IMR-90 (cell line): Measurements from ENCODE around the gene ARNT2.

Source experiments
- BHLHE40 ChIP-seq: fragments of 150-350 bp; IDR thresholded peaks from 2 replicates; pipeline ENCODE4 v1.6.1; 2016; ENCODE audit warnings: mild to moderate bottlenecking, low read depth, low read length
- CEBPB ChIP-seq: IDR thresholded peaks from 2 replicates; pipeline ENCODE4 v1.6.1; 2012; ENCODE audit warnings: low read depth, low read length, improper control_type of control experiment
- CHD1 ChIP-seq: IDR thresholded peaks from 2 replicates; pipeline ENCODE4 v1.6.1; 2012; ENCODE audit warnings: low read depth, low read length, improper control_type of control experiment
- CTCF ChIP-seq: conservative IDR thresholded peaks from 2 replicates; pipeline ENCODE4 v1.5.1; 2012; ENCODE audit warnings: mild to moderate bottlenecking, low read depth, low read length, improper control_type of control experiment
- ELK1 ChIP-seq: fragments of 150-350 bp; IDR thresholded peaks from 2 replicates; pipeline ENCODE4 v1.6.1; 2016; ENCODE audit warnings: low read depth, mild to moderate bottlenecking, low read length, moderate library complexity, borderline replicate concordance
- MAZ ChIP-seq: IDR thresholded peaks from 2 replicates; pipeline ENCODE4 v1.6.1; 2012; ENCODE audit warnings: low read depth, mild to moderate bottlenecking, low read length, improper control_type of control experiment, moderate library complexity, borderline replicate concordance
- MXI1 ChIP-seq: IDR thresholded peaks from 2 replicates; pipeline ENCODE4 v1.6.1; 2012; ENCODE audit warnings: low read depth, mild to moderate bottlenecking, low read length, moderate library complexity, borderline replicate concordance
- NFE2L2 ChIP-seq: fragments of 150-350 bp; IDR thresholded peaks from 2 replicates; pipeline ENCODE4 v1.6.1; 2016; ENCODE audit warnings: low read depth, mild to moderate bottlenecking, low read length
- POLR2A ChIP-seq: IDR thresholded peaks from 2 replicates; pipeline ENCODE4 v1.6.1; 2012; ENCODE audit warnings: mild to moderate bottlenecking, low read depth, low read length
- RAD21 ChIP-seq: IDR thresholded peaks from 2 replicates; pipeline ENCODE4 v1.6.1; 2012; ENCODE audit warnings: low read length, improper control_type of control experiment
- RCOR1 ChIP-seq: IDR thresholded peaks from 2 replicates; pipeline ENCODE4 v1.6.1; 2012; ENCODE audit warnings: mild to moderate bottlenecking, low read length, improper control_type of control experiment; ENCODE audit not compliant: insufficient replicate concordance
- RFX5 ChIP-seq: IDR thresholded peaks from 2 replicates; pipeline ENCODE4 v1.8.0; 2012; ENCODE audit warnings: low read depth, mild to moderate bottlenecking, low read length, moderate library complexity
- SMC3 ChIP-seq: fragments of 150-350 bp; IDR thresholded peaks from 2 replicates; pipeline ENCODE4 v1.6.1; 2016; ENCODE audit warnings: low read depth, mild to moderate bottlenecking, antibody characterized with exemption, low read length, moderate library complexity

- no peak for TF ChIP-seq ELK1
- TF ChIP-seq NFE2L2: no peak
- TF ChIP-seq CTCF: no peak
- TF ChIP-seq RAD21: no peak
- no peak for TF ChIP-seq RFX5
- no peak for TF ChIP-seq RCOR1
- TF ChIP-seq SMC3: no peak
- no peak for TF ChIP-seq CHD1
- TF ChIP-seq MXI1: no peak
- TF ChIP-seq MAZ: no peak
- no peak for TF ChIP-seq POLR2A
- TF ChIP-seq CEBPB: no peak
- TF ChIP-seq BHLHE40: peak; percentile 55; the same call in 1 of the 2 replicates
These were observed 211.7 kb downstream of the ARNT2 start for GRCh38 chr15:80615783-80616391.
